NCI-H510A treated with DMSO at 0.1 percent for 48 hours (cell line): ENCODE data around the gene PLCXD3.

ENCODE experiments used
- DNase-seq: peaks from one replicate; lab custom pipeline; 2025; lab: John Stamatoyannopoulos, UW

Gene PLCXD3

GRCh38 chr5:41281215-41281810, 229.1 kb downstream of the PLCXD3 start:
- no peak for DNase-seq

GRCh38 chr5:41279040-41279439, 231.4 kb downstream of the PLCXD3 start:
- DNase-seq, result no peak

GRCh38 chr5:41277476-41278245, 232.7 kb downstream of the PLCXD3 start:
- no peak for DNase-seq

- DNase-seq, result no peak
Measured at GRCh38 chr5:41275813-41276512, 234.4 kb downstream of the PLCXD3 start.

GRCh38 chr5:41270423-41271251, 239.8 kb downstream of the PLCXD3 start:
- DNase-seq, result no peak

GRCh38 chr5:41268894-41269293, 241.5 kb downstream of the PLCXD3 start:
- DNase-seq, result no peak

GRCh38 chr5:41266377-41266776, 244.0 kb downstream of the PLCXD3 start:
- no peak for DNase-seq

GRCh38 chr5:41264019-41264418, 246.4 kb downstream of the PLCXD3 start:
- no peak for DNase-seq

- DNase-seq, result no peak
Measured at GRCh38 chr5:41263335-41263734, 247.1 kb downstream of the PLCXD3 start.
